ENCODE measurements around the gene ECHS1. TPM values are rescaled to one million over a fixed set of nuclear protein-coding genes. Genes with fewer than 3 reads are reported as not detected.

ECHS1 gene
- polyA plus RNA-seq, 1 of the 3 experiments (the other 2 are of a cell fraction): 97.8 TPM

DNA sequence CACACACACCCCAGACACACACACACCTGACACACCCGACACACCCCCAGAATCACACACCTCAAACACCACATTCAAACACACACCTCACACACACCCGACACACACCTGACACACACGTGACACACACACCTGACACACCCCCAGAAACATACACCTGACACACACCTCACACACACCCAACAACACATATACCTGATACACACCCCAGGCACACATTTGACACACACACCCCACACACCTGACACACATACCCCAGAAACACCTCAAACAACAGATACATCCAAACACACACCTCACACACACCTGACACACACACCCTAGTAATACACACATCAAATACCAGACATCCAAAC is 35.8 kb downstream of the ECHS1 start:
- H3K4me1 ChIP-seq (ENCODE audit: control insufficient read depth in 1 of 2, insufficient read depth in 2 of 2, low read depth in 1 of 2, low read length in 1 of 2): peaks cover 0 to 2% of the 10 kb centered on the region in 2 experiments; a peak in 2 of 4 replicates
- H3K36me3 ChIP-seq (replicated peaks in 1 of 2; ENCODE audit: control insufficient read depth in 1 of 2, insufficient read depth in 2 of 2, low read length in 1 of 2): no peaks in the 10 kb centered on the region
- no peak overlapping the region for H2AFZ ChIP-seq (ENCODE audit: low read depth)
- no peaks in the 10 kb centered on the region for H3K79me2 ChIP-seq (ENCODE audit: insufficient read depth)
- 16% methylated on average over 3 of the region's 3 CpGs for WGBS (ENCODE audit: low lambda C conversion rate)
- H3K4me3 ChIP-seq (ENCODE audit: low read depth in 2 of 2, low read length in 1 of 2): no peak overlapping the region
- no peaks in the 10 kb centered on the region for H3K9me3 ChIP-seq
- DNase-seq: no peak
- no peak overlapping the region for H3K4me2 ChIP-seq
- H3K9me2 ChIP-seq: no peaks in the 10 kb centered on the region
- no peaks in the 10 kb centered on the region for H4K20me1 ChIP-seq (ENCODE audit: insufficient read depth)
- no peak overlapping the region for H3K9ac ChIP-seq
- H3K27me3 ChIP-seq (ENCODE audit: insufficient read depth): peaks cover 66% of the 10 kb centered on the region
- no peak overlapping the region for H3K27ac ChIP-seq (ENCODE audit: low read depth in 2 of 2, low read length in 1 of 2)
- TF ChIP-seq, protein P1, sequence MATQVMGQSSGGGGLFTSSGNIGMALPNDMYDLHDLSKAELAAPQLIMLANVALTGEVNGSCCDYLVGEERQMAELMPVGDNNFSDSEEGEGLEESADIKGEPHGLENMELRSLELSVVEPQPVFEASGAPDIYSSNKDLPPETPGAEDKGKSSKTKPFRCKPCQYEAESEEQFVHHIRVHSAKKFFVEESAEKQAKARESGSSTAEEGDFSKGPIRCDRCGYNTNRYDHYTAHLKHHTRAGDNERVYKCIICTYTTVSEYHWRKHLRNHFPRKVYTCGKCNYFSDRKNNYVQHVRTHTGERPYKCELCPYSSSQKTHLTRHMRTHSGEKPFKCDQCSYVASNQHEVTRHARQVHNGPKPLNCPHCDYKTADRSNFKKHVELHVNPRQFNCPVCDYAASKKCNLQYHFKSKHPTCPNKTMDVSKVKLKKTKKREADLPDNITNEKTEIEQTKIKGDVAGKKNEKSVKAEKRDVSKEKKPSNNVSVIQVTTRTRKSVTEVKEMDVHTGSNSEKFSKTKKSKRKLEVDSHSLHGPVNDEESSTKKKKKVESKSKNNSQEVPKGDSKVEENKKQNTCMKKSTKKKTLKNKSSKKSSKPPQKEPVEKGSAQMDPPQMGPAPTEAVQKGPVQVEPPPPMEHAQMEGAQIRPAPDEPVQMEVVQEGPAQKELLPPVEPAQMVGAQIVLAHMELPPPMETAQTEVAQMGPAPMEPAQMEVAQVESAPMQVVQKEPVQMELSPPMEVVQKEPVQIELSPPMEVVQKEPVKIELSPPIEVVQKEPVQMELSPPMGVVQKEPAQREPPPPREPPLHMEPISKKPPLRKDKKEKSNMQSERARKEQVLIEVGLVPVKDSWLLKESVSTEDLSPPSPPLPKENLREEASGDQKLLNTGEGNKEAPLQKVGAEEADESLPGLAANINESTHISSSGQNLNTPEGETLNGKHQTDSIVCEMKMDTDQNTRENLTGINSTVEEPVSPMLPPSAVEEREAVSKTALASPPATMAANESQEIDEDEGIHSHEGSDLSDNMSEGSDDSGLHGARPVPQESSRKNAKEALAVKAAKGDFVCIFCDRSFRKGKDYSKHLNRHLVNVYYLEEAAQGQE (IDR thresholded peaks at IDR 0.05; ENCODE audit: low read depth, low read length): no peak
- TF ChIP-seq TEAD4 (IDR thresholded peaks at IDR 0.05; ENCODE audit: borderline replicate concordance, insufficient read depth): no peak
- TF ChIP-seq EZH2phosphoT487 (IDR thresholded peaks at IDR 0.05; ENCODE audit: borderline replicate concordance, low read depth): no peak
- TF ChIP-seq SMC3 (IDR thresholded peaks at IDR 0.05; ENCODE audit: low read depth, low read length): no peak
- TF ChIP-seq FOSL2 (IDR thresholded peaks at IDR 0.05; ENCODE audit: borderline replicate concordance, low read depth): no peak
- TF ChIP-seq GABPA (IDR thresholded peaks at IDR 0.05; ENCODE audit: low read depth): no peak
- no peak for TF ChIP-seq RCOR1 (IDR thresholded peaks at IDR 0.05; ENCODE audit: low read length)
- TF ChIP-seq, protein P2, sequence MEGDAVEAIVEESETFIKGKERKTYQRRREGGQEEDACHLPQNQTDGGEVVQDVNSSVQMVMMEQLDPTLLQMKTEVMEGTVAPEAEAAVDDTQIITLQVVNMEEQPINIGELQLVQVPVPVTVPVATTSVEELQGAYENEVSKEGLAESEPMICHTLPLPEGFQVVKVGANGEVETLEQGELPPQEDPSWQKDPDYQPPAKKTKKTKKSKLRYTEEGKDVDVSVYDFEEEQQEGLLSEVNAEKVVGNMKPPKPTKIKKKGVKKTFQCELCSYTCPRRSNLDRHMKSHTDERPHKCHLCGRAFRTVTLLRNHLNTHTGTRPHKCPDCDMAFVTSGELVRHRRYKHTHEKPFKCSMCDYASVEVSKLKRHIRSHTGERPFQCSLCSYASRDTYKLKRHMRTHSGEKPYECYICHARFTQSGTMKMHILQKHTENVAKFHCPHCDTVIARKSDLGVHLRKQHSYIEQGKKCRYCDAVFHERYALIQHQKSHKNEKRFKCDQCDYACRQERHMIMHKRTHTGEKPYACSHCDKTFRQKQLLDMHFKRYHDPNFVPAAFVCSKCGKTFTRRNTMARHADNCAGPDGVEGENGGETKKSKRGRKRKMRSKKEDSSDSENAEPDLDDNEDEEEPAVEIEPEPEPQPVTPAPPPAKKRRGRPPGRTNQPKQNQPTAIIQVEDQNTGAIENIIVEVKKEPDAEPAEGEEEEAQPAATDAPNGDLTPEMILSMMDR (IDR thresholded peaks at IDR 0.05): no peak
- no peak for TF ChIP-seq MXI1 (IDR thresholded peaks at IDR 0.05; ENCODE audit: low read depth, low read length)
- no peak for TF ChIP-seq TAF1 (IDR thresholded peaks at IDR 0.05; ENCODE audit: borderline replicate concordance, low read depth, low read length)
- TF ChIP-seq, protein P3, sequence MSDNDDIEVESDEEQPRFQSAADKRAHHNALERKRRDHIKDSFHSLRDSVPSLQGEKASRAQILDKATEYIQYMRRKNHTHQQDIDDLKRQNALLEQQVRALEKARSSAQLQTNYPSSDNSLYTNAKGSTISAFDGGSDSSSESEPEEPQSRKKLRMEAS (IDR thresholded peaks at IDR 0.05; ENCODE audit: low read depth): no peak
- ChIA-PET CTCF (no interaction called here), POLR2A (no interaction called here)
- H3F3A ChIP-seq (replicated peaks; ENCODE audit: insufficient read depth): no peaks in the 10 kb centered on the region
